HepG2 (cell line): Measurements from ENCODE around the gene TMEM127. TPM values are rescaled to one million over a fixed set of nuclear protein-coding genes. Genes with fewer than 3 reads are reported as not detected.

Source experiments
- CTCF ChIP-seq: sonication (generic); formaldehyde crosslinking; IDR thresholded peaks from 2 replicates; pipeline ENCODE4 v1.5.0; 2020; ENCODE audit warnings: mild to moderate bottlenecking, missing genetic modification reagents, moderate library complexity
- GATAD1 ChIP-seq: IDR thresholded peaks from 2 replicates; pipeline ENCODE4 v1.6.1; 2016; ENCODE audit warnings: missing genetic modification reagents, missing compliant biosample characterization
- HNRNPH1 ChIP-seq: fragments of 200-400 bp; formaldehyde crosslinking; optimal IDR thresholded peaks from 2 replicates; pipeline ENCODE3; 2017; ENCODE audit warnings: mild to moderate bottlenecking, low read depth, low read length
- KDM6A ChIP-seq: IDR thresholded peaks from 2 replicates; pipeline ENCODE4 v1.6.1; 2016; ENCODE audit warnings: low read depth
- MBNL3 ChIP-seq: fragments of 250-450 bp; sonication (Bioruptor Pico); conservative IDR thresholded peaks from 2 replicates; pipeline ENCODE4 v1.8.0; 2022; ENCODE audit warnings: mild to moderate bottlenecking, inconsistent platforms
- MZF1 ChIP-seq: sonication (generic); formaldehyde crosslinking; IDR thresholded peaks from 2 replicates; pipeline ENCODE4 v1.8.1; 2023; ENCODE audit warnings: mild to moderate bottlenecking, missing genetic modification reagents, borderline replicate concordance
- NFATC3 ChIP-seq: sonication (generic); formaldehyde crosslinking; IDR thresholded peaks from 2 replicates; pipeline ENCODE4 v1.5.1; 2020; ENCODE audit warnings: mild to moderate bottlenecking, missing genetic modification reagents
- NR2F2 ChIP-seq: IDR thresholded peaks from 2 replicates; pipeline ENCODE4 v1.6.1; 2012; ENCODE audit warnings: low read depth, inconsistent platforms, borderline replicate concordance
- SIX1 ChIP-seq: sonication (generic); formaldehyde crosslinking; IDR thresholded peaks from 2 replicates; pipeline ENCODE4 v1.4.0; 2020; ENCODE audit warnings: missing genetic modification reagents, borderline replicate concordance
- SRSF9 ChIP-seq: fragments of 200-400 bp; formaldehyde crosslinking; IDR thresholded peaks from 2 replicates; pipeline ENCODE4 v1.6.1; 2018; ENCODE audit warnings: borderline replicate concordance, mild to moderate bottlenecking, low read depth, low read length; ENCODE audit not compliant: insufficient read depth, poor library complexity, severe bottlenecking
- SSRP1 ChIP-seq: IDR thresholded peaks from 2 replicates; pipeline ENCODE4 v1.6.1; 2016; ENCODE audit warnings: control low read depth
- TAF15 ChIP-seq: fragments of 200-400 bp; formaldehyde crosslinking; IDR thresholded peaks from one replicate; pipeline ENCODE4 v1.6.1; 2018; ENCODE audit warnings: mild to moderate bottlenecking, low read depth, low read length; ENCODE audit not compliant: poor library complexity, severe bottlenecking
- ZNF512B ChIP-seq: sonication (generic); formaldehyde crosslinking; IDR thresholded peaks from 2 replicates; pipeline ENCODE4 v1.5.1; 2020; ENCODE audit warnings: missing genetic modification reagents, mild to moderate bottlenecking, borderline replicate concordance
- ZNF616 ChIP-seq: sonication (generic); formaldehyde crosslinking; IDR thresholded peaks from 2 replicates; pipeline ENCODE4 v1.5.0; 2020; ENCODE audit warnings: low read depth, mild to moderate bottlenecking, missing genetic modification reagents
- ZNF816 ChIP-seq: sonication (generic); formaldehyde crosslinking; IDR thresholded peaks from 2 replicates; pipeline ENCODE4 v1.8.0; 2022; ENCODE audit warnings: missing genetic modification reagents, mild to moderate bottlenecking, borderline replicate concordance
- polyA plus RNA-seq, 8 experiments: library from polyadenylated mRNA; depleted of rRNA in 3 of 8; stranded (reverse) in 7 of 8; unstranded in 1 of 8; fragments of >200 nt; fragmentation: Illumina TruSeq in 4 of 8; extraction: Trizol in 4 of 8; gene quantifications; 2 replicates each; pipeline versions ENCODE4 v1.2.1 to v1.2.3, GENCODE V29; 2011 to 2016; ENCODE audit warnings: low read depth in 4 of 8, missing spikeins in 1 of 8, mixed read lengths in 1 of 8; ENCODE audit not compliant: insufficient read depth in 1 of 8
- total RNA-seq, 5 experiments: library from RNA; depleted of rRNA; stranded (reverse); fragments of >200 nt; fragmentation: Illumina TruSeq; extraction: Trizol; gene quantifications; 2 replicates each; pipeline ENCODE4 v1.2.3, GENCODE V29; 2016; ENCODE audit warnings: low read depth in 1 of 5
- TF ChIP-seq, protein P1 (sequence below): sonication (generic); formaldehyde crosslinking; IDR thresholded peaks from 2 replicates; pipeline ENCODE4 v1.4.0; 2020; ENCODE audit warnings: missing genetic modification reagents, borderline replicate concordance
- TF ChIP-seq, protein P2 (sequence below): sonication (generic); formaldehyde crosslinking; conservative IDR thresholded peaks from 2 replicates; pipeline ENCODE4 v1.4.0; 2020; ENCODE audit warnings: mild to moderate bottlenecking, missing genetic modification reagents, moderate library complexity

Gene TMEM127
- total and polyA plus RNA-seq, 2 of the 13 experiments (the other 11 are each of a cell fraction or from before 2014, with no cell fraction given), result 21.5 to 33.9 TPM

DNA sequence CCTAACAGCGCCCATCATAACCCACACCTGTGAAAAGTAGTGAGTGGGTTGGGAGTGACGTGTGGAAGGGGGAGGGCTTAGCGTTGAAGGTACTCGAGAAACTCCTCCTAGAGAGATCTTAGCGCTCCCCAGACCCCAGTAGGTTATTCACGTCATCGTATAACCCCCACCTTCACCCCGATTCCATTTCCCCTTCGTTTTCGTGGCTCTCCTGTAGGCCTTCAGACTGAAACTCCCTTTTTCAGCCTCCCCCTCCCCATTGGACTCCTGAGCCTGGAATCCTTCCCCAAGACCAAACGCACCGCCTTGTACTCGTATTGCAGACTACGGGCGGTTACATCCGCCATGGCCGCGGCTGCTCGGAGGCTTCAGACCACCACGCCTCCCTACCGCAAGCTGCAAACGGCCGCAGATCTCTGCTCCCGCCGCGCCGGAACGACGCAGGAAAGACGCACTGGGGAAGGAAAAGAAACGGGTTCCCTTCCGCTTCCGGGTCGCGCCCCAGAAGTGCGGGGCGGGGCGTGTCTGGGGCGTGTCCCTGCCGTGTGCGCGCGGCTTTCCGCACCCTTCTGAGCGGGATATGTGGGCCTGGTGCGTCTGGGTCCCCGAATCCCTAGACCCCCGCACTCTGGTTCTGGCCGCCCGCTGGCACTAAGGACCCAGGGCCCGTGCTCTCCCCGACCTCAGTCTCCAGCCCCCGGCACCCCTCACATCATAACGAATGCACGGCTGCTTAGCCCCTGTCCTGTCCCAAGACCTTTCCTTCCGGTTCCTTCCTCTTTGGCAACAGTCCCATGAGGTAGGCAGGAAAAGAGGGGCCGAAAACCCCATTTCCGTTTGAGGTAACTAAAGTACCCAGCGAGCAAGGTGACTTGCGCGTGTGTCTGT lies 39.5 kb upstream of the TMEM127 start, which contains the start of gene SNRNP200 (continued):
- TF ChIP-seq NR2F2 (peak; percentile 46; the same call in 1 of the 2 replicates), SRSF9 (no peak), ZNF512B (CRISPR knock-in tag) (peak; percentile 98), MZF1 (CRISPR knock-in tag) (peak; percentile 80; the same call in 1 of the 2 replicates), CTCF (CRISPR knock-in tag) (peak; percentile 31), ZNF816 (CRISPR knock-in tag) (no peak; the same call in 1 of the 2 replicates), HNRNPH1 (no peak), SSRP1 (CRISPR knock-in tag) (no peak), SIX1 (CRISPR knock-in tag) (no peak; the same call in 1 of the 2 replicates), ZNF616 (CRISPR knock-in tag) (no peak), TAF15 (no peak), GATAD1 (CRISPR knock-in tag) (peak; percentile 99), KDM6A (CRISPR knock-in tag) (no peak), NFATC3 (CRISPR knock-in tag) (peak; percentile 91; the same call in 1 of the 2 replicates), MBNL3 (no peak)
- TF ChIP-seq, protein P1, sequence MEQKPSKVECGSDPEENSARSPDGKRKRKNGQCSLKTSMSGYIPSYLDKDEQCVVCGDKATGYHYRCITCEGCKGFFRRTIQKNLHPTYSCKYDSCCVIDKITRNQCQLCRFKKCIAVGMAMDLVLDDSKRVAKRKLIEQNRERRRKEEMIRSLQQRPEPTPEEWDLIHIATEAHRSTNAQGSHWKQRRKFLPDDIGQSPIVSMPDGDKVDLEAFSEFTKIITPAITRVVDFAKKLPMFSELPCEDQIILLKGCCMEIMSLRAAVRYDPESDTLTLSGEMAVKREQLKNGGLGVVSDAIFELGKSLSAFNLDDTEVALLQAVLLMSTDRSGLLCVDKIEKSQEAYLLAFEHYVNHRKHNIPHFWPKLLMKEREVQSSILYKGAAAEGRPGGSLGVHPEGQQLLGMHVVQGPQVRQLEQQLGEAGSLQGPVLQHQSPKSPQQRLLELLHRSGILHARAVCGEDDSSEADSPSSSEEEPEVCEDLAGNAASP (CRISPR knock-in tag), result peak; percentile 74
- TF ChIP-seq, protein P2, sequence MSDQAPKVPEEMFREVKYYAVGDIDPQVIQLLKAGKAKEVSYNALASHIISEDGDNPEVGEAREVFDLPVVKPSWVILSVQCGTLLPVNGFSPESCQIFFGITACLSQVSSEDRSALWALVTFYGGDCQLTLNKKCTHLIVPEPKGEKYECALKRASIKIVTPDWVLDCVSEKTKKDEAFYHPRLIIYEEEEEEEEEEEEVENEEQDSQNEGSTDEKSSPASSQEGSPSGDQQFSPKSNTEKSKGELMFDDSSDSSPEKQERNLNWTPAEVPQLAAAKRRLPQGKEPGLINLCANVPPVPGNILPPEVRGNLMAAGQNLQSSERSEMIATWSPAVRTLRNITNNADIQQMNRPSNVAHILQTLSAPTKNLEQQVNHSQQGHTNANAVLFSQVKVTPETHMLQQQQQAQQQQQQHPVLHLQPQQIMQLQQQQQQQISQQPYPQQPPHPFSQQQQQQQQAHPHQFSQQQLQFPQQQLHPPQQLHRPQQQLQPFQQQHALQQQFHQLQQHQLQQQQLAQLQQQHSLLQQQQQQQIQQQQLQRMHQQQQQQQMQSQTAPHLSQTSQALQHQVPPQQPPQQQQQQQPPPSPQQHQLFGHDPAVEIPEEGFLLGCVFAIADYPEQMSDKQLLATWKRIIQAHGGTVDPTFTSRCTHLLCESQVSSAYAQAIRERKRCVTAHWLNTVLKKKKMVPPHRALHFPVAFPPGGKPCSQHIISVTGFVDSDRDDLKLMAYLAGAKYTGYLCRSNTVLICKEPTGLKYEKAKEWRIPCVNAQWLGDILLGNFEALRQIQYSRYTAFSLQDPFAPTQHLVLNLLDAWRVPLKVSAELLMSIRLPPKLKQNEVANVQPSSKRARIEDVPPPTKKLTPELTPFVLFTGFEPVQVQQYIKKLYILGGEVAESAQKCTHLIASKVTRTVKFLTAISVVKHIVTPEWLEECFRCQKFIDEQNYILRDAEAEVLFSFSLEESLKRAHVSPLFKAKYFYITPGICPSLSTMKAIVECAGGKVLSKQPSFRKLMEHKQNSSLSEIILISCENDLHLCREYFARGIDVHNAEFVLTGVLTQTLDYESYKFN (CRISPR knock-in tag), result peak; percentile 76
